Measurements from ENCODE around the gene ATRX.

- TF ChIP-seq YY1 (IDR thresholded peaks at IDR 0.05; ENCODE audit: insufficient read depth, insufficient read length) = no peak
- no peak for TF ChIP-seq SUZ12 (IDR thresholded peaks at IDR 0.05; ENCODE audit: extremely low read depth, insufficient read depth, insufficient read length)
Measured at GRCh38 chrX:77768787-77769186, 17.2 kb downstream of the ATRX start.

Data from NT2/D1 (cell line).